SJSA1 (cell line): Measurements from ENCODE around the gene SCGB3A2. TPM values are rescaled to one million over a fixed set of nuclear protein-coding genes. Genes with fewer than 3 reads are reported as not detected.

Source experiments
- DNase-seq, 2 experiments: peaks; one replicate each; pipeline ENCODE4 v3.0.0-alpha.2; 2015 to 2020; ENCODE audit warnings: low spot score in 2 of 2, low read depth in 1 of 2
- H3K27ac ChIP-seq: fragments of 250-450 bp; sonication (Bioruptor Pico); 2 replicates; pipeline ENCODE4 v1.5.1; 2020; ENCODE audit warnings: mild to moderate bottlenecking, moderate library complexity
- H3K27me3 ChIP-seq: fragments of 250-450 bp; sonication (Bioruptor Pico); replicated peaks from 2 replicates; pipeline ENCODE4 v1.5.1; 2020; ENCODE audit warnings: mild to moderate bottlenecking, moderate library complexity
- H3K36me3 ChIP-seq: fragments of 250-450 bp; sonication (Bioruptor Pico); 2 replicates; pipeline ENCODE4 v1.5.1; 2020; ENCODE audit warnings: mild to moderate bottlenecking
- H3K4me1 ChIP-seq: fragments of 250-450 bp; sonication (Bioruptor Pico); replicated peaks from 2 replicates; pipeline ENCODE4 v1.6.1; 2021; ENCODE audit warnings: mild to moderate bottlenecking
- H3K4me3 ChIP-seq: fragments of 250-450 bp; sonication (Bioruptor Pico); 2 replicates; pipeline ENCODE4 v1.5.1; 2020; ENCODE audit warnings: mild to moderate bottlenecking
- H3K9me3 ChIP-seq: fragments of 250-450 bp; sonication (Bioruptor Pico); replicated peaks from 2 replicates; pipeline ENCODE4 v1.5.1; 2020; ENCODE audit warnings: mild to moderate bottlenecking
- total RNA-seq: library from RNA; depleted of rRNA; stranded (reverse); fragments of >200 nt; shearing (Covaris generic); gene quantifications from 2 replicates; pipeline ENCODE4 v1.2.3, GENCODE V29; 2014; rRNA removed

Gene SCGB3A2, protein sequence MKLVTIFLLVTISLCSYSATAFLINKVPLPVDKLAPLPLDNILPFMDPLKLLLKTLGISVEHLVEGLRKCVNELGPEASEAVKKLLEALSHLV
- total RNA-seq = not detected in 2 replicates

DNA sequence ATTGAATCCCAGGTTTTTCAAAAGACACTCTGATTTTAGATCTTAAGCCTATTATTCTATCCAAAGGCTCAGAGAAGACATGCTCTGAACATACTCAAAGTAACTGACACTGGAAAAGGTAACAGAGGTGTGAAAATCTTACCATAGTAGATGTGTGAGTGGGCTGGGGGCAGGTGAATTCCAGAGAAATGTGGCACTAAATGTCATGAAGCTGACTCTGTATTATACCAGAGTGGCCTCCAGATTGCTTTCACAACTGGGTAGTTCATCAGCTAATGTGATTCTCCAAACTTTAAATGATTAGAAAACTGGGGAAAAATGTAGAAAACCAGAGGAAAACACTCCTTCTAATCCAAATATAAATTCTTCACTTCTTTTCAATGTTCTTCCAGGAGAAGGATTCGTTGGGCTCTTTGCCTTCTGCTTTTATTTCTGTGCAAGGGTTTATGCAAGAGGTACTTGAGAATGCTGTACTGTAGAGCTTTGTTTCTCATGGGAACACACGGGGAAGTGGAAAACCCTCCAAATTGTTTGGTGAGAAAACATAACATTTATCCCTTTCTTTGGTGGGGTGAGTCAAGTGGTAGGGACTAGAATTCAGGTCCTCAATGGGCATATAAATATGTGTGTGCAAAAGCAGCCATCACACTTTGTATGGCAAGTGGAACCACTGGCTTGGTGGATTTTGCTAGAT is at the start of gene SCGB3A2:
TSS of gene SCGB3A2 (plus strand) at position 646 of the 694 bp plus-strand sequence. CDS start 93 bp downstream, outside the sequence.
- H3K9me3 ChIP-seq = no peaks in the 10 kb centered on the region
- no peaks in the 10 kb centered on the region for H3K4me1 ChIP-seq
- H3K36me3 ChIP-seq = no peaks in the 10 kb centered on the region
- DNase-seq = no peak
- no peak within 1 kb of the TSS for H3K4me3 ChIP-seq
- H3K27ac ChIP-seq = no peak within 1 kb of the TSS
- no peaks in the 10 kb centered on the region; the same call in none of the 2 replicates for H3K27me3 ChIP-seq

DNA sequence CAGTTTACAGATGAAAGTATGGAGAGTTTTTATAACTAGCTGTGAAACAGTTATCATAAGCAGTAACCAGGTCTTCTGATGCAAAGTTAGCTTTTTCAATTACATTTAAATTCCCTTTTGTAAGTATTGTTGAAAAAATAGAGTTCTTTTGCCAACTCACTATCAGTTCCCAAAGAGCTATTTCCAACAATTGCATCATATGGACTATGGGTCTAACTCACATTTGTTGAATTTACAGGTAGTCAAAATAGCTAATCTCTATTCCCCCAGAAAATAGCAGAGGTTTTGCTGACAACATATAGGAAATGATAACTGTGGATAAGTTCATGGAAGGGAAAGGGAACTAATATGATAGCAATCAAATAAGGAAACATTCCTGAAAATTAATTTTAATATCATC is 48.5 kb upstream of the SCGB3A2 start:
- H3K36me3 ChIP-seq = no peaks in the 10 kb centered on the region
- peaks cover 26% of the 10 kb centered on the region for H3K27me3 ChIP-seq
- no peak for DNase-seq
- no peak overlapping the region for H3K27ac ChIP-seq
- no peak overlapping the region for H3K4me3 ChIP-seq
- H3K9me3 ChIP-seq = no peaks in the 10 kb centered on the region
- H3K4me1 ChIP-seq = peaks cover 4% of the 10 kb centered on the region

DNA sequence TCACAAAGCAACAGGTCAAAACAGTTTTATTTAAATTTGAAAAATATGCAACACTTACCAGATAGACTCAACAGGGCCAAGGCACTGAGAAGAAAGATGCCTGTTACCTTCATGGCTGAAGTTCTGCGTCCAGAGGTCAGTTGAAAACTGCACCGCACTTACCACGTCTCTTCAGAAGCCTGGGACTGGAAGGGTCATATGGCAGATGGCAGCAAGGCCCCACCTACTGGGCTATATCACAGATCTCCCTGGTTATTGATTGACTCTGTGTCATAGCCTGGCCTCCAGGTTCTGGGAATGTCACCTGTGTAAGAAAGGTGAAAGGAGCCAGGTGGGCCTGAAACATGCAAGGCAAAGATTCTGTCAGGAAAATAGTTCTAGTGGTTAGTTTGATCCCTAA is 47.0 kb upstream of the SCGB3A2 start, which contains the start of gene SPINK1:
TSS of gene SPINK1 (minus strand) at position 207 of the 400 bp plus-strand sequence. CDS start at position 113, 94 bp downstream.
- Histone ChIP-seq H3K4me3 (no peak within 1 kb of the TSS), H3K9me3 (no peaks in the 10 kb centered on the region), H3K36me3 (no peaks in the 10 kb centered on the region), H3K27ac (no peak within 1 kb of the TSS), H3K27me3 (peaks cover 25% of the 10 kb centered on the region), H3K4me1 (peaks cover 13% of the 10 kb centered on the region)
- DNase-seq = no peak

DNA sequence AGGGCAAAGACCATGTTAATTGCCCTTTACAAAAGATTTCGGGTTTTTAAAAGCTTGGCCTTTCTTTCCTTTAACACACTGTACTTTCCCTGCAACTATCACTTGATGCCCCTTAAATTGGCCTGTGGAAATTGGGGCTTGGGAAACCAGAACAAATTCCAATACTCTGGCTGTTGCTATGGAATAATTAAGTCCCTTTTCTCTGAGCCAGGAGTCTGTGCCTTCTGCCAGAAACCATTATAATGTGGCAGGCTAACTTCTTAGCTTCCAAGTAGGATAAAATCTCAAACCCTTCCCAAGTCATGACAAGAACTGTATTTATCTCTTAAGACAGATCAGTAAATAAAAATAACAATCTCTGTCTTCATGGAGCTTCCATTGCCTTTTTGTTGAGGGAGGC is 46.0 kb upstream of the SCGB3A2 start:
- no peak overlapping the region for H3K27ac ChIP-seq
- no peak for DNase-seq
- H3K27me3 ChIP-seq = peaks cover 22% of the 10 kb centered on the region
- H3K36me3 ChIP-seq = no peaks in the 10 kb centered on the region
- H3K4me3 ChIP-seq = no peak overlapping the region
- H3K4me1 ChIP-seq = peaks cover 13% of the 10 kb centered on the region
- no peaks in the 10 kb centered on the region for H3K9me3 ChIP-seq

DNA sequence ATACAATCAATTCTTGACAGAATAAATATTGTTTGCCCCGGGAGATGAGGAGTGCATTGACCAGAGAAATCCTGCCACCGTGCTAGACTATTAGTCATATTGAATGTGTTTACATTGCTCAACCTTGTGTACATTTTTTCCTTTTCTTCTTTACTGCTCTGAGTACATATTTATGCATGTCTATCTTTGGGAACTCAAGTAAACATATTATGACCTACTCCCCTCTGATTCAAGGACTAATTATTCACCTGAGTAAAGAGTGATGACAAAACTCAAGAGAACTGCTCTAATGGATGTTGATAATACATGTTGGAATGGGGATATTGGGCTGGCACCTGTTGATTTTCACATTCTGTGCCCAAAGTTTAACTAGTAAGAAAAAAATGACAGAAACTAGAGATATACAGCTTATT is 43.1 kb upstream of the SCGB3A2 start:
- no peaks in the 10 kb centered on the region for H3K36me3 ChIP-seq
- peaks cover 13% of the 10 kb centered on the region for H3K4me1 ChIP-seq
- no peak overlapping the region for H3K4me3 ChIP-seq
- H3K9me3 ChIP-seq = no peaks in the 10 kb centered on the region
- 0 out of 2 replicates have a peak, but pooled peaks cover 3% of the 10 kb centered on the region for H3K27me3 ChIP-seq
- DNase-seq = peak in 1 of 2 experiments; percentile 77
- H3K27ac ChIP-seq = no peak overlapping the region

DNA sequence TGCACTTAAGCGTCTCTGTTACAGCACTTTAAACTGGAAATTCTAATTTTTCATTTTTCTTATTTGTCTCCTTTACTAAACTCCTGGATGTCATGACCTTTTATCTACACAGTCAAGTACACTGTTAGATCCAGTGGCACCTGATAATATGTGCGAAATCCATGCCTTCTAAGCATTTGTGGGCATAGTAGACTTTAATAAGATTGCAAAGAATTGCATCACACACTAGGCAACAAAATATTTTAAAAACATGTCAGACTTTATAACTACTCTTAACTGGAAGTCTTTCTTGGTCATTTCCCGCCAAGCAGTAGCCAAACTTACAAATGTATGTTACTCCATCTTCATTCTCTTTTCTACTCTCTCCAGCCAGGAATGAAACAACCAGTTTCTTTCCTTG is 42.1 kb upstream of the SCGB3A2 start:
- H3K27ac ChIP-seq = no peak overlapping the region
- no peak for DNase-seq
- no peaks in the 10 kb centered on the region for H3K36me3 ChIP-seq
- H3K27me3 ChIP-seq = peaks cover 4% of the 10 kb centered on the region; the same call in 1 of the 2 replicates
- no peak overlapping the region for H3K4me3 ChIP-seq
- H3K9me3 ChIP-seq = no peaks in the 10 kb centered on the region
- peaks cover 13% of the 10 kb centered on the region for H3K4me1 ChIP-seq

DNA sequence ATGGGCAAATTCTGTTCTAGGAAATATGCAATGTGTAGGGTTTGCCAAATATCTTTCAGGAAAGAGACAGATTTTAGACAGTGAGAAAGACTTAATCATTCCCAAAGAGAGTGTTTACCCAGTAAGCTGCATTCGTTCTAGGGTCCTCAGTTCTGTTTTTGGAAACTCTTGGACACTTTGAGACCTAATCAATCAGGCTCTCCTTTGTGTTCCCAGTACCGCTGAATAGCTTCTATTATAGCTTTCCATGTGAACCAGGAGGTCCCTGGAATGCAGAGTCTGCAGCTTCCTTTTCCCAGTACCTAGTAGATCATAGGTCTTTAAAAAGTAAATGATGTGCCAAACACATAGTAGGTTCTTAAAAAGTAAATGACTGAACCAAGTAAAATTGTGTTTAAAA is 35.6 kb upstream of the SCGB3A2 start:
- Histone ChIP-seq H3K27me3 (peaks cover 23% of the 10 kb centered on the region), H3K9me3 (no peaks in the 10 kb centered on the region), H3K36me3 (no peaks in the 10 kb centered on the region), H3K4me1 (no peaks in the 10 kb centered on the region), H3K4me3 (no peak overlapping the region), H3K27ac (no peak overlapping the region)
- no peak for DNase-seq

DNA sequence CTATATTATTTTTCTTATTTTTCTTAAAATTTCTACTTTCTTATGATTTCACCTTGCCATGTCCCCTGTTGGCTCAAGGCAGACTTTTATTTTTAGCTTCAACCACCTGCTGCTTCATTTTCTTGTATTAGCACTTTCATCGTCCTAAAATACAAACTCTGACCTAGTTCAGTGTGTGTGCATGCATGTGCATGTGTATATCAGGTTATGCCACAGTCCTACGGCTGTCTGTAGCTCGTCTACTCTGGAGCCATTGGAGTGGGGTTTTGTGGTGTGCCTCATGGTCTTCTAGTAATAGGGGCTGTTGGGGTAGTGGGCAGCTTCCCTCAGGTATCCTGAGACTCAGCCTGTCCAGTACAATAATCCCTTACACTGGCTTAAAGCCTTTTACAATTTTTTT is 33.7 kb upstream of the SCGB3A2 start:
- H3K9me3 ChIP-seq = no peaks in the 10 kb centered on the region
- H3K4me1 ChIP-seq = no peaks in the 10 kb centered on the region
- H3K27me3 ChIP-seq = peaks cover 27% of the 10 kb centered on the region
- H3K27ac ChIP-seq = no peak overlapping the region
- H3K4me3 ChIP-seq = no peak overlapping the region
- DNase-seq = no peak
- no peaks in the 10 kb centered on the region for H3K36me3 ChIP-seq

DNA sequence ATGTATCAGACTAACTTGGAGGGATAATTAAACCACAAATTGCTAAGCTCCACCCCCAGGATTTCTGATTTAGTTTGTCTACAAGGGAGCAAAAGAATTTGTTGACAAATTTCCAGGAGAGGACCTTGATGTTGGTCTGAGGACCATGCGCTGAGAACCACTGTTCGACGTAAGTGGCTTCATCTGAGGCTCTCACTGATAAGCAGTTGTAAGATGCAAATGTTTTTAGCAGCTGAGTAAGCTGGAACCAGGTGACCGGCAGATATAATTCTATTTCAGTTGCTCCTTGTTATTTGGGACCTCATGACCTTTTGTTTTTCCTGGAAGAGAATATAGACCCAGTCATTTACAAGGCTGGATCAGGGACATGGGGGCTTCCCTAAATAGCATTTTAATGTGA is 32.9 kb upstream of the SCGB3A2 start:
- DNase-seq = no peak
- Histone ChIP-seq H3K36me3 (no peaks in the 10 kb centered on the region), H3K27ac (no peak overlapping the region), H3K9me3 (no peaks in the 10 kb centered on the region), H3K4me1 (no peaks in the 10 kb centered on the region), H3K4me3 (no peak overlapping the region), H3K27me3 (peaks cover 27% of the 10 kb centered on the region)

DNA sequence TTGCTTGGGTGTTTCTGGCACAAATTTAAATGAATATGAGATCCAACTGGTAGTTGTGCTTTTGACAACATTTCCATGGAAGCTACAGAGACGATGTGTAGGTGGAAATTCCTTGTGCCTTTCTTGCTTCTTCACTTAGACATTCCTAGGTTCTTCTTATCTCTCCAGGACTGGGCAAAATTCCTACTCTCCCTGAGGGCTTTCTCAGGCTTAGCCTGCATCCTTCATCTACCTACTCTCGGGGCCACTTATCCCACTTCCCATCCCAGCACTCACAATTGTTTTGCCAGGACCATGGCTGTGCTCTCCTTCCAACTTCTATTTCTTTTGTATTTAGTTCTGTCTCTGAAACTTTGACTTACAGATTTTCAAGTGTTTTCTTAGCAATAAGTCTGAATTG is 29.3 kb upstream of the SCGB3A2 start:
- no peak for DNase-seq
- no peak overlapping the region for H3K27ac ChIP-seq
- peaks cover 9% of the 10 kb centered on the region for H3K27me3 ChIP-seq
- no peaks in the 10 kb centered on the region for H3K4me1 ChIP-seq
- H3K4me3 ChIP-seq = no peak overlapping the region
- H3K36me3 ChIP-seq = no peaks in the 10 kb centered on the region
- no peaks in the 10 kb centered on the region for H3K9me3 ChIP-seq

DNA sequence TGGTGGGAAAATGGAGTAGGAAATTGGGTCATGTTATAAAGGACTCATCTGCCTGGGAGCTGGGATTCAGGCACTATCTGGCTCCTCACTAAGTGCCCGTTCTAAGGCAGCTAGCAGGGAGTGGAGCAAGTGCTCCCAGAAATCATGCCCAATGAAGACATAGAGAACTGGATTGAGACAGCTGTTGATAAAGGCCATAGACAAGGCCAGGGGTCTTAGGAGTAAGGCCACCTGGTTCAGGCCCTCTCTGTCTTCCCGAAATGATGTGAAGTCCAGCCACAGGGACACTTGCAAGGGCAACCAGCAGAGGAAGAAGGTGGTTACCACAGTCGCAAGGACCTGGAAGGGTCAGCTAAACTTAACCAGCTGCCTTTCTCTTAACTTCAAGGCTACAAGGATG is 26.9 kb upstream of the SCGB3A2 start:
- DNase-seq = no peak

DNA sequence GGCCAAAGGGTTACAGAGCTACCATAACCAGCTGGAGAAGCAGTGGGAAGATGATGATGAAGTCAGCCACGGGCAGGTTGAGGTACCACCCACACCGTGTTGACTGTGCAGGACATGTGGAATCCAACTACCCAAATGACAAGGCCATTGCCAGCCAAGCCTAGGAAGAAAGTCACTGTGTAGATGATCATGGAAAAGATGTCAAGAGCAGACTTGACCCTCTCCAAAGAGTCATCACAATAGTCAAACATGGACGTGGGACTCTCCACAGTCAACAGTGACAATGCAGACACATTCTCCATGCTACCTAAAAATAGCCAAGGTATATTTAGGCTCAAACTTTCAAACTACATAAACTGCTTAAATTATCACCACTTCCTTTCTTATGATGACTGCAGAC is 26.1 kb upstream of the SCGB3A2 start:
- Histone ChIP-seq H3K4me3 (no peak overlapping the region), H3K27me3 (peaks cover 12% of the 10 kb centered on the region), H3K9me3 (no peaks in the 10 kb centered on the region), H3K27ac (no peak overlapping the region), H3K36me3 (no peaks in the 10 kb centered on the region), H3K4me1 (no peaks in the 10 kb centered on the region)
- DNase-seq = no peak

More for the DNA sequence above, 26.9 kb upstream of the SCGB3A2 start:
- Histone ChIP-seq H3K27ac (no peak overlapping the region), H3K9me3 (no peaks in the 10 kb centered on the region), H3K27me3 (peaks cover 13% of the 10 kb centered on the region), H3K4me1 (no peaks in the 10 kb centered on the region), H3K4me3 (no peak overlapping the region), H3K36me3 (no peaks in the 10 kb centered on the region)

DNA sequence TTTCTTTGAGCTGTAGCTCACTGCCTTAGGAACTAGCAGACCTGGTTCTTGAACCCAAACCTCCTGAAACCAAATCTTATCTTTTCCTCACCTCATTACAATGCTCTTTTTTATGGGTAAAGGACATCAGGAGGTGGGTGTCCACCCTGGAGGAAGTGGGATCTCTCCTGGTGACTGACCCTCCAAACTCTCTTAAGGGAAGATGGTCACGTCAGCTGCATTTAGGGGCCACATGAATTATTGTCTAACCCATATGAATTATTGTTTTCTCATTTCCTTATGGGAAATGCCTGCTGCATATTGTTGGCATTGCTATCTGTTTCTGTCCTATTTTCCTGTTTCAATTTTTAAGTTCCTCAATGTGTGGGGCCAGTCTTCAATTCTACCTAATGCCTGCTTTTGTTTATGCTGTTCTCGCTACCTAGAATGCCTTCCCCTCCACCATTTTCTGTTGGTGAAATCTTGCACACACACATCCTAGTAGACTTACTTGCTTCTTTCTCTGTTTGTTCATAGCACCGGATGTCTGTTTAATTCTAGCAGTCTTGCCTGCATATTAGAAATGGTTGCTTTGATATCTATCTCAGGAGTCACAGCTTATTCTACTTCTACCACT is 25.0 kb upstream of the SCGB3A2 start:
- Histone ChIP-seq H3K27ac (no peak overlapping the region), H3K36me3 (no peaks in the 10 kb centered on the region), H3K4me3 (no peak overlapping the region), H3K4me1 (no peaks in the 10 kb centered on the region), H3K9me3 (no peaks in the 10 kb centered on the region), H3K27me3 (peaks cover 10% of the 10 kb centered on the region)
- DNase-seq = no peak

DNA sequence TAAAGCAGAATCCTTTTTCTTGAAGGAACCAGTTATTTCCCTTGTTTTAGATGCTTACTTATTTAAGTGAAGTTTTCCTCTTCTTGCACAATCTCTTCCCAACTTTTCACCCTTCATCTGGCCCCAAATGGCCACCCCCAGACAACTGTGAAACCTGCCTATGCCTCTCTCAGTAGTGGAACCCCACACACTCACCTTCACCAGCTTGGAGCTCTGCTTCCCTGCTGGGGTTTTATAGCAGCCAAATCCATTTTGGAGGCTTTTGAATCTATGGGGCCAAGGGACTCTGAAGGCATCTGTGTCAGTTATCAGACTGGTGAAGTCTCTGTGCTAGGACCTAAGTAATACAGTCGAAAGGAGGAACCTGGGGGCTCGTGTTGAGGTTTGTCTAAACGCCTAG is 24.2 kb upstream of the SCGB3A2 start:
- no peak for DNase-seq
- H3K4me1 ChIP-seq = no peaks in the 10 kb centered on the region
- H3K27me3 ChIP-seq = peaks cover 8% of the 10 kb centered on the region
- no peak overlapping the region for H3K27ac ChIP-seq
- no peak overlapping the region for H3K4me3 ChIP-seq
- H3K36me3 ChIP-seq = no peaks in the 10 kb centered on the region
- H3K9me3 ChIP-seq = no peaks in the 10 kb centered on the region
